Measurements from ENCODE around the gene LRRC25. TPM values are rescaled to one million over a fixed set of nuclear protein-coding genes. Genes with fewer than 3 reads are reported as not detected.

Gene LRRC25
- total RNA-seq, 6 donors from 2014 or later, result 4.0 to 49.4 (median 24.0) TPM

DNA sequence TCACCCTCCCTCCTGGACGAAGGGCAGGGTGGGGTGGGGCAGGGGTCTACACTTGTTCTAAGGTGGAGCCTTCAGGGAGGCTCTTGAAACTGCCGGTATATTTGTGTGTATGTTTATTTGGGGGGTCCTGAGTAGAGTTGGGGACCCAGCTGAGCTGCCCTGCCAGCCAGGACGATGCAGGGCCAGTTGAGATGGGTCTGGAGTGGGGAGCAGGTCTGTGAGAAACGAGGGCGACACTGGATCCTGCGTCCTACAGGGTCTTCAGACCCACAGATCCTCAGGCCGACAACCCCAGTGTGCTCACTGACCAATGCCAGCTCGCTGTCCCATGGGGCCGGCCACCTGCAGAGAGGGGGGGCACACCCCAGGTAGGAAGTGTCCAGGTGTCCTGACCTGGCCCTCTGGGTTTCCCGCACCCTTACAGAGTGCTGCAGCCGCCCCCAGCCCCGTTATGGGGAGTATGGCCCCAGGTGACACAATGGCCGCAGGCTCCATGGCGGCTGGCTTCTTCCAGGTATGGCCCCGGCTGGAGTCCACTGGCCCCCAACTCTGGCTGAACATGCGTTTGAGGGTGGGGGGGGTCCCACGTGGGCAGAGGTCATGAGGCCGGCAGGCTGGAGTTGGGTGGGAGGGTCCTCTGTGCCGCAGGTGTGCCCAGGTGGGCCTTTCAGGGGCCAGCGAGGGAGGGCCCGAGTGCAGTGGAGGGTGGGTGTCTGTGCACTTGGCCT lies 33.2 kb upstream of the LRRC25 start:
- Histone ChIP-seq H3K9me3 (no peaks in the 10 kb centered on the region), H3K27ac (peak overlapping the region in 1 of 4 donors; percentile 82), H3K4me3 (no peak overlapping the region), H3K36me3 (peaks cover 0 to 9% (median 0%) of the 10 kb centered on the region in 4 donors), H3K4me1 (peaks cover 25 to 59% (median 37%) of the 10 kb centered on the region in 4 donors), H3K27me3 (no peaks in the 10 kb centered on the region)
- ATAC-seq (ENCODE audit: low FRiP score in 2 of 2), result no peak
- TF ChIP-seq POLR2AphosphoS5 (IDR thresholded peaks at IDR 0.05) (no peak), EP300 (IDR thresholded peaks at IDR 0.05) (no peak), POLR2A (IDR thresholded peaks at IDR 0.05) (no peak), CTCF (IDR thresholded peaks at IDR 0.05) (no peak)
- WGBS, 2 donors, result 77 to 90% methylated on average over 14 to 20 of the region's 21 CpGs
- peak in 1 of 2 donors; percentile 54 for DNase-seq

- DNase-seq (no peak), ATAC-seq (ENCODE audit: low FRiP score in 2 of 2) (no peak)
- no peaks in the 10 kb centered on the region for H3K27me3 ChIP-seq
- H3K4me1 ChIP-seq, result peaks cover 29 to 61% (median 38%) of the 10 kb centered on the region in 4 donors
- H3K9me3 ChIP-seq, result no peaks in the 10 kb centered on the region
- H3K36me3 ChIP-seq, result peaks cover 0 to 4% (median 0%) of the 10 kb centered on the region in 4 donors
- peak overlapping the region; percentile 65 to 82 (median 76) for H3K27ac ChIP-seq
- 48 to 51% methylated on average over 10 to 13 of the region's 13 CpGs for WGBS, 2 donors
- TF ChIP-seq CTCF (IDR thresholded peaks at IDR 0.05), result no peak
- H3K4me3 ChIP-seq, result peak overlapping the region in 3 of 4 donors; percentile 45 to 51 (median 50)
Measured at GRCh38 chr19:18429717-18430416, 32.4 kb upstream of the LRRC25 start.

GRCh38 chr19:18428787-18429674 lies 31.6 kb upstream of the LRRC25 start:
- Histone ChIP-seq H3K4me1 (peaks cover 27 to 57% (median 35%) of the 10 kb centered on the region in 4 donors), H3K27me3 (no peaks in the 10 kb centered on the region), H3K4me3 (peak overlapping the region in 3 of 4 donors; percentile 45 to 51 (median 50)), H3K36me3 (peaks cover 0 to 4% (median 0%) of the 10 kb centered on the region in 4 donors), H3K27ac (peak overlapping the region; percentile 65 to 82 (median 76)), H3K9me3 (no peaks in the 10 kb centered on the region)
- peak in 1 of 4 donors; percentile 23 for TF ChIP-seq POLR2A (IDR thresholded peaks at IDR 0.05)
- no peak for TF ChIP-seq EP300 (IDR thresholded peaks at IDR 0.05)
- TF ChIP-seq CTCF (IDR thresholded peaks at IDR 0.05), result peak in 1 of 6 experiments; percentile 5
- TF ChIP-seq POLR2AphosphoS5 (IDR thresholded peaks at IDR 0.05), result peak in 1 of 2 donors; percentile 38
- peak; percentile 63 to 70 for ATAC-seq (ENCODE audit: low FRiP score in 2 of 2)
- DNase-seq, result peak; percentile 72 to 96
- WGBS, 2 donors, result 7% methylated on average over 51 of the region's 77 CpGs; no CpG with 5 or more reads in 1 of the 2 donors

GRCh38 chr19:18428173-18428786 lies 30.9 kb upstream of the LRRC25 start:
- peaks cover 0 to 4% (median 0%) of the 10 kb centered on the region in 4 donors for H3K36me3 ChIP-seq
- H3K27ac ChIP-seq, result peak overlapping the region; percentile 65 to 82 (median 76)
- ATAC-seq (ENCODE audit: low FRiP score in 2 of 2) (no peak), DNase-seq (no peak)
- 77 to 93% methylated on average over 6 to 14 of the region's 17 CpGs for WGBS, 2 donors
- peak overlapping the region in 2 of 4 donors; percentile 50 to 51 for H3K4me3 ChIP-seq
- H3K9me3 ChIP-seq, result no peaks in the 10 kb centered on the region
- TF ChIP-seq EP300 (IDR thresholded peaks at IDR 0.05) (no peak), POLR2A (IDR thresholded peaks at IDR 0.05) (no peak), CTCF (IDR thresholded peaks at IDR 0.05) (no peak), POLR2AphosphoS5 (IDR thresholded peaks at IDR 0.05) (no peak)
- no peaks in the 10 kb centered on the region for H3K27me3 ChIP-seq
- H3K4me1 ChIP-seq, result peaks cover 26 to 55% (median 31%) of the 10 kb centered on the region in 4 donors

All from upper lobe of left lung (tissue), 6 donors.